SH-SY5Y (cell line): Measurements from ENCODE around the gene ACO1.

Experiments used
- GATA2 ChIP-seq: IDR thresholded peaks from 2 replicates; pipeline ENCODE4 v1.6.1; 2011; ENCODE audit warnings: mild to moderate bottlenecking, low read depth, low read length
- GATA3 ChIP-seq: IDR thresholded peaks from 2 replicates; pipeline ENCODE4 v1.6.1; 2011; ENCODE audit warnings: low read depth, mild to moderate bottlenecking, low read length, moderate library complexity

GRCh38 chr9:32371679-32372078, 12.8 kb upstream of the ACO1 start:
- TF ChIP-seq GATA2 (no peak), GATA3 (no peak)
